ENCODE results near the gene LRRC7. TPM values are rescaled to one million over a fixed set of nuclear protein-coding genes. Genes with fewer than 3 reads are reported as not detected.
"Not testable (repeated sequence)": the region's sequence is repeated elsewhere in the genome, so short reads cannot be mapped to it uniquely, and the experiment has no call there.

The LRRC7 gene
- total RNA-seq, 4 donors from 2014 or later: 0.07 to 1.9 (median 0.62) TPM

- Histone ChIP-seq H3K27me3 (no peaks in the 10 kb centered on the region), H3K4me3 (no peak overlapping the region), H3K27ac (no peak overlapping the region), H3K9me3 (no peaks in the 10 kb centered on the region), H3K36me3 (no peaks in the 10 kb centered on the region), H3K4me1 (no peaks in the 10 kb centered on the region)
- 83% methylated on average over 1 of the region's 1 CpG; no CpG with 5 or more reads in 1 of the 2 donors for WGBS, 2 donors (ENCODE audit: low coverage in 1 of 2)
- TF ChIP-seq EP300 (IDR thresholded peaks at IDR 0.05): no peak
- no peak for TF ChIP-seq POLR2AphosphoS5 (IDR thresholded peaks at IDR 0.05)
- TF ChIP-seq POLR2A (IDR thresholded peaks at IDR 0.05): no peak
- TF ChIP-seq, protein P1, sequence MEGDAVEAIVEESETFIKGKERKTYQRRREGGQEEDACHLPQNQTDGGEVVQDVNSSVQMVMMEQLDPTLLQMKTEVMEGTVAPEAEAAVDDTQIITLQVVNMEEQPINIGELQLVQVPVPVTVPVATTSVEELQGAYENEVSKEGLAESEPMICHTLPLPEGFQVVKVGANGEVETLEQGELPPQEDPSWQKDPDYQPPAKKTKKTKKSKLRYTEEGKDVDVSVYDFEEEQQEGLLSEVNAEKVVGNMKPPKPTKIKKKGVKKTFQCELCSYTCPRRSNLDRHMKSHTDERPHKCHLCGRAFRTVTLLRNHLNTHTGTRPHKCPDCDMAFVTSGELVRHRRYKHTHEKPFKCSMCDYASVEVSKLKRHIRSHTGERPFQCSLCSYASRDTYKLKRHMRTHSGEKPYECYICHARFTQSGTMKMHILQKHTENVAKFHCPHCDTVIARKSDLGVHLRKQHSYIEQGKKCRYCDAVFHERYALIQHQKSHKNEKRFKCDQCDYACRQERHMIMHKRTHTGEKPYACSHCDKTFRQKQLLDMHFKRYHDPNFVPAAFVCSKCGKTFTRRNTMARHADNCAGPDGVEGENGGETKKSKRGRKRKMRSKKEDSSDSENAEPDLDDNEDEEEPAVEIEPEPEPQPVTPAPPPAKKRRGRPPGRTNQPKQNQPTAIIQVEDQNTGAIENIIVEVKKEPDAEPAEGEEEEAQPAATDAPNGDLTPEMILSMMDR (IDR thresholded peaks at IDR 0.05): no peak
- no peak for ATAC-seq
These were observed 385.0 kb downstream of the LRRC7 start for GRCh38 chr1:69952676-69953075.

- H3K4me3 ChIP-seq, H3K27ac ChIP-seq, H3K27me3 ChIP-seq, H3K36me3 ChIP-seq, H3K4me1 ChIP-seq, ATAC-seq: not testable (repeated sequence)
- peaks cover 0 to 11% (median 0%) of the 10 kb centered on the region in 3 donors for H3K9me3 ChIP-seq
- 90 to 92% methylated on average over 2 of the region's 2 CpGs for WGBS, 2 donors (ENCODE audit: low coverage in 1 of 2)
These were observed 394.7 kb downstream of the LRRC7 start for GRCh38 chr1:69962452-69962851.

DNA sequence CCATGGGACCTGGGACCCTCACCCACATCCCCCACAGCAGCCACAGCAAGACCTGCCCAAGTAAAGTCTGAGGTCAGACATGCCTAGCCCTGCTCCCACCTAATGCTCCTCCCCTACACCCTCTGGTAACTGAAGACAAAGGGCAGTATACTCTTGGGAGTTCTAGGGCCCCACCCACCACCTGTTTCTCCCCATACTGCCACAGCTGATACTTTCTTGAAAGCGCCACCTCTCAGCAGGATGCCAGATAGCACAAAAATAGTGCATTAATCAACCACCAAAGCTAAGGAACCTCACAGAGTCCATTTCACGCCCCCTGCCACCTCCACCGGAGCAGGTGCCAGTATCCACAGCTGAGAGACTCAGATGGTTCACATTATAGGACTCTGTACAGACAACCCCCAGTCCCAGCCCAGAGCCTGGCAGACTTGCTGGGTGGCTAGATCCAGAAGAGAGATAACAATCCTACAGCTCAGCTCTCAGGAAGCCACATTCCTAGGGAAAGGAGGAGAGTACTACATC is 399.6 kb downstream of the LRRC7 start:
- no CpG with 5 or more reads among the region's 3 CpGs for WGBS, 2 donors (ENCODE audit: low coverage in 1 of 2)
- no peaks in the 10 kb centered on the region for H3K36me3 ChIP-seq
- H3K27ac ChIP-seq: no peak overlapping the region
- TF ChIP-seq POLR2AphosphoS5 (IDR thresholded peaks at IDR 0.05): no peak
- TF ChIP-seq, protein P1 (IDR thresholded peaks at IDR 0.05): no peak
- TF ChIP-seq POLR2A (IDR thresholded peaks at IDR 0.05): no peak
- TF ChIP-seq EP300 (IDR thresholded peaks at IDR 0.05): no peak
- ATAC-seq: no peak
- H3K4me3 ChIP-seq: no peak overlapping the region
- peaks cover 0 to 31% (median 0%) of the 10 kb centered on the region in 3 donors for H3K9me3 ChIP-seq
- no peaks in the 10 kb centered on the region for H3K4me1 ChIP-seq
- no peaks in the 10 kb centered on the region for H3K27me3 ChIP-seq

DNA sequence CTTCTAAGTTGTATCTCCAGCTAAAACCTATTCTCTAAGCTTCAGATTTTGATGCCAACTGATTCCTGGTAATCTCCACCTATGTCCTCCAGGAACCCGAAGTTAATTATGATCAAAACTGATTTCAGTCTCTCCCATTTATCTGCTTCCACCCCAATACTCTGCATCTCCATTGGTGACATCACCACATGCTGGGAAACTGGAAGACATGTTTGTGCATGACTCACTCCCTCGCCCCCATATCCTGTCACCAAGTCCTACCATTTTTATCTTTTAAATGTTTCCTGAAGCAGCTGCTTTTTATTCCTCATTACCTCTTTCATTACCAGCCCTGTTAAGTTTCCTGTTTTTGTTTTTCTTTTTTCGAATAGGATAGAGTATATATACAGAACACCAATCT is 409.2 kb downstream of the LRRC7 start:
- no peaks in the 10 kb centered on the region for H3K27me3 ChIP-seq
- H3K9me3 ChIP-seq: peaks cover 0 to 5% (median 0%) of the 10 kb centered on the region in 3 donors
- H3K4me3 ChIP-seq: no peak overlapping the region
- H3K27ac ChIP-seq: no peak overlapping the region
- no peaks in the 10 kb centered on the region for H3K36me3 ChIP-seq
- H3K4me1 ChIP-seq: no peaks in the 10 kb centered on the region
- TF ChIP-seq POLR2A (IDR thresholded peaks at IDR 0.05): no peak
- TF ChIP-seq EP300 (IDR thresholded peaks at IDR 0.05): no peak
- TF ChIP-seq POLR2AphosphoS5 (IDR thresholded peaks at IDR 0.05): no peak
- TF ChIP-seq, protein P1 (IDR thresholded peaks at IDR 0.05): no peak
- no peak for ATAC-seq
- 78 to 80% methylated on average over 2 to 3 of the region's 3 CpGs for WGBS, 2 donors (ENCODE audit: low coverage in 1 of 2)

- no peak for TF ChIP-seq POLR2A (IDR thresholded peaks at IDR 0.05)
- TF ChIP-seq, protein P1 (IDR thresholded peaks at IDR 0.05): no peak
- TF ChIP-seq EP300 (IDR thresholded peaks at IDR 0.05): no peak
- no peak for TF ChIP-seq POLR2AphosphoS5 (IDR thresholded peaks at IDR 0.05)
These were observed 415.3 kb downstream of the LRRC7 start for GRCh38 chr1:69982992-69983391.

More at GRCh38 chr1:69982992-69983391, 415.3 kb downstream of the LRRC7 start:
- ATAC-seq: no peak
- no peaks in the 10 kb centered on the region for H3K36me3 ChIP-seq
- WGBS, 2 donors (ENCODE audit: low coverage in 1 of 2): 29 to 42% methylated on average over 1 of the region's 1 CpG
- no peaks in the 10 kb centered on the region for H3K9me3 ChIP-seq
- H3K27ac ChIP-seq: no peak overlapping the region
- no peaks in the 10 kb centered on the region for H3K4me1 ChIP-seq
- H3K4me3 ChIP-seq: no peak overlapping the region
- H3K27me3 ChIP-seq: no peaks in the 10 kb centered on the region

Measured in gastroesophageal sphincter (tissue), 4 donors.